ENCODE data around the gene CNTN4.

DNA sequence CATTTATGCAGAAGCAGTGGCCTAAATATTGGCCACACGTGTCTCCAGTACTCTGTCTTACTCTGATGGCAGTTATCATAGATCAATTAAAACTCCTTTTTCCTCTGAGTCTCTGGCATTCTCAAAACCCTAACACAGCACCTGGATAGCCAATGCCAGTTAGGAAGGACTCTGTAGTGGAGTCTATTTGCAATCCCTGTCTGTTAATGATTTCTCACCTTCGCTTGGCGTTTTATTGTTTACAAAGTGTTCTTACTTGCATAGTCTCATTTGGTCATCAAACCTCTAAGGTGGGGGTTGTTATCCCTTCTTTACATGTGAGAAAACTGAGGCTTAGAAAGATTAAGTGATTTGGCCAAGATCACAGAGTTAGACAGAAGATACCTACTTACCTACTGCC is 752.7 kb downstream of the CNTN4 start:
- TF ChIP-seq POLR2AphosphoS5 (IDR thresholded peaks at IDR 0.05; ENCODE audit: insufficient read depth, low read depth, low read length) (no peak), POLR2A (IDR thresholded peaks at IDR 0.05; ENCODE audit: low read depth, low read length) (no peak), EZH2 (IDR thresholded peaks at IDR 0.05; ENCODE audit: borderline replicate concordance, low read depth, low read length, severe bottlenecking) (no peak)
- TF ChIP-seq, protein P1, sequence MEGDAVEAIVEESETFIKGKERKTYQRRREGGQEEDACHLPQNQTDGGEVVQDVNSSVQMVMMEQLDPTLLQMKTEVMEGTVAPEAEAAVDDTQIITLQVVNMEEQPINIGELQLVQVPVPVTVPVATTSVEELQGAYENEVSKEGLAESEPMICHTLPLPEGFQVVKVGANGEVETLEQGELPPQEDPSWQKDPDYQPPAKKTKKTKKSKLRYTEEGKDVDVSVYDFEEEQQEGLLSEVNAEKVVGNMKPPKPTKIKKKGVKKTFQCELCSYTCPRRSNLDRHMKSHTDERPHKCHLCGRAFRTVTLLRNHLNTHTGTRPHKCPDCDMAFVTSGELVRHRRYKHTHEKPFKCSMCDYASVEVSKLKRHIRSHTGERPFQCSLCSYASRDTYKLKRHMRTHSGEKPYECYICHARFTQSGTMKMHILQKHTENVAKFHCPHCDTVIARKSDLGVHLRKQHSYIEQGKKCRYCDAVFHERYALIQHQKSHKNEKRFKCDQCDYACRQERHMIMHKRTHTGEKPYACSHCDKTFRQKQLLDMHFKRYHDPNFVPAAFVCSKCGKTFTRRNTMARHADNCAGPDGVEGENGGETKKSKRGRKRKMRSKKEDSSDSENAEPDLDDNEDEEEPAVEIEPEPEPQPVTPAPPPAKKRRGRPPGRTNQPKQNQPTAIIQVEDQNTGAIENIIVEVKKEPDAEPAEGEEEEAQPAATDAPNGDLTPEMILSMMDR (IDR thresholded peaks at IDR 0.05; ENCODE audit: extremely low read depth in 1 of 2, insufficient read depth in 1 of 2, low read depth in 1 of 2, low read length in 2 of 2): no peak

Data from endothelial cell of umbilical vein (primary cell).